WTC11 (cell line): Measurements from ENCODE around the gene LILRB2. TPM values are rescaled to one million over a fixed set of nuclear protein-coding genes. Genes with fewer than 3 reads are reported as not detected.

ENCODE experiments used
- ATAC-seq: fragments of 200-7000 bp; cut with Tn5 transposase; 2 replicates; pipeline ENCODE4 v1.10.0; 2021; ENCODE audit warnings: mild to moderate bottlenecking, moderate library complexity
- CTCF ChIA-PET: fragments of 300-600 bp; sonication (Branson Sonifier 250); formaldehyde crosslinking; loops from one replicate; lab custom pipeline; 2021; ENCODE audit warnings: antibody characterized with exemption; lab: Charles Lee
- POLR2A ChIA-PET: fragments of 350-600 bp; sonication (Branson Sonifier 250); formaldehyde crosslinking; loops from one replicate; lab custom pipeline; 2021; ENCODE audit warnings: antibody characterized with exemption; lab: Charles Lee
- DNase-seq: peaks from one replicate; pipeline ENCODE4 v3.0.0; 2021; ENCODE audit warnings: low spot score
- H3K27ac Mint-ChIP-seq: 2 replicates; pipeline ENCODE4 v1.8.0; 2021; ENCODE audit warnings: mixed read lengths
- H3K27me3 Mint-ChIP-seq: 2 replicates; pipeline ENCODE4 v1.8.0; 2021; ENCODE audit warnings: low read depth, mild to moderate bottlenecking, moderate library complexity, mixed read lengths
- H3K36me3 Mint-ChIP-seq: 2 replicates; pipeline ENCODE4 v1.8.0; 2021; ENCODE audit warnings: mixed read lengths
- H3K4me1 Mint-ChIP-seq: 2 replicates; pipeline ENCODE4 v1.8.0; 2022; ENCODE audit warnings: mixed read lengths
- H3K4me3 Mint-ChIP-seq: 2 replicates; pipeline ENCODE4 v1.8.0; 2021; ENCODE audit warnings: mild to moderate bottlenecking, moderate library complexity, mixed read lengths
- H3K9me3 Mint-ChIP-seq: 2 replicates; pipeline ENCODE4 v1.8.0; 2021; ENCODE audit warnings: mixed read lengths
- ATF1 ChIP-seq: sonication (generic); formaldehyde crosslinking; IDR thresholded peaks from 2 replicates; pipeline ENCODE4 v1.8.1; 2023; ENCODE audit warnings: mild to moderate bottlenecking, moderate library complexity, missing genetic modification reagents
- EMX1 ChIP-seq: fragments of 250-450 bp; sonication (Bioruptor Pico); IDR thresholded peaks from 2 replicates; pipeline ENCODE4 v1.8.0; 2021; ENCODE audit warnings: mild to moderate bottlenecking
- FOXP1 ChIP-seq: sonication (generic); formaldehyde crosslinking; IDR thresholded peaks from 2 replicates; pipeline ENCODE4 v1.8.0; 2022; ENCODE audit warnings: missing genetic modification reagents, mild to moderate bottlenecking, moderate library complexity, borderline replicate concordance
- GRHL2 ChIP-seq: fragments of 250-450 bp; sonication (Bioruptor Pico); IDR thresholded peaks from 2 replicates; pipeline ENCODE4 v1.8.0; 2022; ENCODE audit warnings: mild to moderate bottlenecking, moderate library complexity; ENCODE audit not compliant: insufficient replicate concordance, severe bottlenecking
- GTF2I ChIP-seq: fragments of 250-450 bp; sonication (Bioruptor Pico); conservative IDR thresholded peaks from 2 replicates; pipeline ENCODE4 v1.4.0; 2021; ENCODE audit warnings: mild to moderate bottlenecking
- JUN ChIP-seq: sonication (generic); formaldehyde crosslinking; IDR thresholded peaks from 2 replicates; pipeline ENCODE4 v1.8.0; 2023; ENCODE audit warnings: mild to moderate bottlenecking, missing genetic modification reagents
- NR3C1 ChIP-seq: sonication (generic); formaldehyde crosslinking; conservative IDR thresholded peaks from 2 replicates; pipeline ENCODE4 v1.8.1; 2023; ENCODE audit warnings: low read depth, mild to moderate bottlenecking, missing genetic modification reagents
- OVOL2 ChIP-seq: fragments of 250-450 bp; sonication (Bioruptor Pico); IDR thresholded peaks from 2 replicates; pipeline ENCODE4 v1.9.0; 2021; ENCODE audit warnings: mild to moderate bottlenecking, borderline replicate concordance
- PRRX2 ChIP-seq: fragments of 250-450 bp; sonication (Bioruptor Pico); IDR thresholded peaks from 2 replicates; pipeline ENCODE4 v1.8.0; 2021; ENCODE audit warnings: mild to moderate bottlenecking
- TCF7 ChIP-seq: sonication (generic); formaldehyde crosslinking; IDR thresholded peaks from 2 replicates; pipeline ENCODE4 v1.8.0; 2022; ENCODE audit warnings: mild to moderate bottlenecking, low read depth, missing genetic modification reagents, moderate library complexity
- TEAD1 ChIP-seq: sonication (generic); formaldehyde crosslinking; IDR thresholded peaks from 2 replicates; pipeline ENCODE4 v1.8.0; 2022; ENCODE audit warnings: mild to moderate bottlenecking, missing genetic modification reagents
- ZBTB21 ChIP-seq: sonication (generic); formaldehyde crosslinking; IDR thresholded peaks from 2 replicates; pipeline ENCODE4 v1.8.1; 2023; ENCODE audit warnings: mild to moderate bottlenecking, missing genetic modification reagents, borderline replicate concordance
- ZNF121 ChIP-seq: sonication (generic); formaldehyde crosslinking; IDR thresholded peaks from 2 replicates; pipeline ENCODE4 v1.8.0; 2023; ENCODE audit warnings: missing genetic modification reagents
- ZNF416 ChIP-seq: fragments of 250-450 bp; sonication (Bioruptor Pico); IDR thresholded peaks from 2 replicates; pipeline ENCODE4 v1.9.0; 2021; ENCODE audit warnings: mild to moderate bottlenecking, inconsistent platforms
- total RNA-seq: library from RNA; stranded (reverse); gene quantifications from 3 replicates; pipeline ENCODE4 v1.2.3, GENCODE V29; 2021
- TF ChIP-seq, protein P1 (sequence below): fragments of 250-450 bp; sonication (Bioruptor Pico); IDR thresholded peaks from 2 replicates; pipeline ENCODE4 v1.8.0; 2021; ENCODE audit warnings: mild to moderate bottlenecking
- TF ChIP-seq, protein P2 (sequence below): sonication (generic); formaldehyde crosslinking; IDR thresholded peaks from 2 replicates; pipeline ENCODE4 v1.8.1; 2023; ENCODE audit warnings: mild to moderate bottlenecking, missing genetic modification reagents, borderline replicate concordance
- TF ChIP-seq, protein P3 (sequence below): sonication (generic); formaldehyde crosslinking; IDR thresholded peaks from 2 replicates; pipeline ENCODE4 v1.8.1; 2023; ENCODE audit warnings: mild to moderate bottlenecking, missing genetic modification reagents
- TF ChIP-seq, protein P4 (sequence below): sonication (generic); formaldehyde crosslinking; IDR thresholded peaks from 2 replicates; pipeline ENCODE4 v1.8.1; 2022; ENCODE audit warnings: mild to moderate bottlenecking, missing genetic modification reagents, moderate library complexity, borderline replicate concordance

The LILRB2 gene
- total RNA-seq, 1 experiment from 2014 or later: not detected

DNA sequence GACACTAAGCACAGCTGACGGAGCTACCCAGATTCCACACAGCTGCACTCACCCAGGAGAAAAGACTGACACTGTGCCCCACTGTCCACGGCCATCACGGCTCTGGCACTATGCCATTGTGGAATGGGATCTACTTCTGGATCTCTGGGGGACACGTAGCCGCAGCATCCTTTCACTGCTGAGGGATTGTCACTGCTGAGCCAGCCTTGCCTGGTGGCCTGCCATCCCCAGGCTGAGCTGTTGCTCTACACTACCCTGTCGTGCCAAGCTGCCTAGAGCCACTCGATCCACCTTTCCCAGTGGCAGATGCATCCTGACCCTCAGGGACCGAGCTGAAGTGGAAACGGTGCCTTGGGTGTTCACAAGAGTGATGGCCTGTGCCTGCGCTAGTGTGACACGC lies 18.8 kb downstream of the LILRB2 start:
- H3K36me3 Mint-ChIP-seq: no peaks in the 10 kb centered on the region
- ChIA-PET POLR2A (no interaction called here), CTCF (no interaction called here)
- H3K4me3 Mint-ChIP-seq: no peak overlapping the region
- no peaks in the 10 kb centered on the region for H3K9me3 Mint-ChIP-seq
- no peak overlapping the region for H3K27ac Mint-ChIP-seq
- H3K27me3 Mint-ChIP-seq: peaks cover 25% of the 10 kb centered on the region
- DNase-seq (no peak), ATAC-seq (no peak)
- TF ChIP-seq JUN (CRISPR knock-in tag) (no peak), OVOL2 (CRISPR knock-in tag) (no peak), EMX1 (no peak), ZBTB21 (no peak), ZNF416 (no peak), PRRX2 (no peak), GRHL2 (no peak), ZNF121 (no peak), FOXP1 (CRISPR knock-in tag) (no peak), NR3C1 (no peak), TCF7 (no peak), GTF2I (CRISPR knock-in tag) (no peak), TEAD1 (CRISPR knock-in tag) (no peak)
- TF ChIP-seq, protein P1, sequence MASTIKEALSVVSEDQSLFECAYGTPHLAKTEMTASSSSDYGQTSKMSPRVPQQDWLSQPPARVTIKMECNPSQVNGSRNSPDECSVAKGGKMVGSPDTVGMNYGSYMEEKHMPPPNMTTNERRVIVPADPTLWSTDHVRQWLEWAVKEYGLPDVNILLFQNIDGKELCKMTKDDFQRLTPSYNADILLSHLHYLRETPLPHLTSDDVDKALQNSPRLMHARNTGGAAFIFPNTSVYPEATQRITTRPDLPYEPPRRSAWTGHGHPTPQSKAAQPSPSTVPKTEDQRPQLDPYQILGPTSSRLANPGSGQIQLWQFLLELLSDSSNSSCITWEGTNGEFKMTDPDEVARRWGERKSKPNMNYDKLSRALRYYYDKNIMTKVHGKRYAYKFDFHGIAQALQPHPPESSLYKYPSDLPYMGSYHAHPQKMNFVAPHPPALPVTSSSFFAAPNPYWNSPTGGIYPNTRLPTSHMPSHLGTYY: no peak
- TF ChIP-seq, protein P2, sequence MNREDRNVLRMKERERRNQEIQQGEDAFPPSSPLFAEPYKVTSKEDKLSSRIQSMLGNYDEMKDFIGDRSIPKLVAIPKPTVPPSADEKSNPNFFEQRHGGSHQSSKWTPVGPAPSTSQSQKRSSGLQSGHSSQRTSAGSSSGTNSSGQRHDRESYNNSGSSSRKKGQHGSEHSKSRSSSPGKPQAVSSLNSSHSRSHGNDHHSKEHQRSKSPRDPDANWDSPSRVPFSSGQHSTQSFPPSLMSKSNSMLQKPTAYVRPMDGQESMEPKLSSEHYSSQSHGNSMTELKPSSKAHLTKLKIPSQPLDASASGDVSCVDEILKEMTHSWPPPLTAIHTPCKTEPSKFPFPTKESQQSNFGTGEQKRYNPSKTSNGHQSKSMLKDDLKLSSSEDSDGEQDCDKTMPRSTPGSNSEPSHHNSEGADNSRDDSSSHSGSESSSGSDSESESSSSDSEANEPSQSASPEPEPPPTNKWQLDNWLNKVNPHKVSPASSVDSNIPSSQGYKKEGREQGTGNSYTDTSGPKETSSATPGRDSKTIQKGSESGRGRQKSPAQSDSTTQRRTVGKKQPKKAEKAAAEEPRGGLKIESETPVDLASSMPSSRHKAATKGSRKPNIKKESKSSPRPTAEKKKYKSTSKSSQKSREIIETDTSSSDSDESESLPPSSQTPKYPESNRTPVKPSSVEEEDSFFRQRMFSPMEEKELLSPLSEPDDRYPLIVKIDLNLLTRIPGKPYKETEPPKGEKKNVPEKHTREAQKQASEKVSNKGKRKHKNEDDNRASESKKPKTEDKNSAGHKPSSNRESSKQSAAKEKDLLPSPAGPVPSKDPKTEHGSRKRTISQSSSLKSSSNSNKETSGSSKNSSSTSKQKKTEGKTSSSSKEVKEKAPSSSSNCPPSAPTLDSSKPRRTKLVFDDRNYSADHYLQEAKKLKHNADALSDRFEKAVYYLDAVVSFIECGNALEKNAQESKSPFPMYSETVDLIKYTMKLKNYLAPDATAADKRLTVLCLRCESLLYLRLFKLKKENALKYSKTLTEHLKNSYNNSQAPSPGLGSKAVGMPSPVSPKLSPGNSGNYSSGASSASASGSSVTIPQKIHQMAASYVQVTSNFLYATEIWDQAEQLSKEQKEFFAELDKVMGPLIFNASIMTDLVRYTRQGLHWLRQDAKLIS (CRISPR knock-in tag): no peak
- TF ChIP-seq, protein P3, sequence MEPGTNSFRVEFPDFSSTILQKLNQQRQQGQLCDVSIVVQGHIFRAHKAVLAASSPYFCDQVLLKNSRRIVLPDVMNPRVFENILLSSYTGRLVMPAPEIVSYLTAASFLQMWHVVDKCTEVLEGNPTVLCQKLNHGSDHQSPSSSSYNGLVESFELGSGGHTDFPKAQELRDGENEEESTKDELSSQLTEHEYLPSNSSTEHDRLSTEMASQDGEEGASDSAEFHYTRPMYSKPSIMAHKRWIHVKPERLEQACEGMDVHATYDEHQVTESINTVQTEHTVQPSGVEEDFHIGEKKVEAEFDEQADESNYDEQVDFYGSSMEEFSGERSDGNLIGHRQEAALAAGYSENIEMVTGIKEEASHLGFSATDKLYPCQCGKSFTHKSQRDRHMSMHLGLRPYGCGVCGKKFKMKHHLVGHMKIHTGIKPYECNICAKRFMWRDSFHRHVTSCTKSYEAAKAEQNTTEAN (CRISPR knock-in tag): no peak
- TF ChIP-seq, protein P4, sequence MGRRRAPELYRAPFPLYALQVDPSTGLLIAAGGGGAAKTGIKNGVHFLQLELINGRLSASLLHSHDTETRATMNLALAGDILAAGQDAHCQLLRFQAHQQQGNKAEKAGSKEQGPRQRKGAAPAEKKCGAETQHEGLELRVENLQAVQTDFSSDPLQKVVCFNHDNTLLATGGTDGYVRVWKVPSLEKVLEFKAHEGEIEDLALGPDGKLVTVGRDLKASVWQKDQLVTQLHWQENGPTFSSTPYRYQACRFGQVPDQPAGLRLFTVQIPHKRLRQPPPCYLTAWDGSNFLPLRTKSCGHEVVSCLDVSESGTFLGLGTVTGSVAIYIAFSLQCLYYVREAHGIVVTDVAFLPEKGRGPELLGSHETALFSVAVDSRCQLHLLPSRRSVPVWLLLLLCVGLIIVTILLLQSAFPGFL (CRISPR knock-in tag): no peak
- TF ChIP-seq, all 79 proteins: peak for 0
- H3K4me1 Mint-ChIP-seq: peaks cover 3% of the 10 kb centered on the region; the same call in 1 of the 2 replicates

DNA sequence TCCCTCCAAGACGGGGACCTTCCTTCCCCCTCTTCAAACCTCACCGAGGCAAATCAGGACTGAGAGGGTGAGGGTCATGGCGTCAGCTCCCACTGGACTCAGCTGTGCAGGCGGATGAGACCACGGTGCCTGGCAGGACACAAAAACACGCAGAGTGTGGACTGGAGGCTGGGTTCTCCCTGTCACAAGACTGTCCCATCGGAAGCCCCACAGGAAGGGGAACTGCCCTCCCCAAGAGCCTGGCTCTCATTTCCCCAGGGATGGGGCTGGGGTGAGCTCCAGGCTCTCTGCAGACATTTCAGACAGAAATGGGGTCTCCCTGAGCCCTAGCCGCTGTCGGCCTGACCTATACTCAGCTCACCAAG lies 23.8 kb downstream of the LILRB2 start, which contains the start of gene LILRB5:
TSS of gene LILRB5 (minus strand) at position 158 of the 365 bp plus-strand sequence. CDS start at position 78, 80 bp downstream.
- POLR2A ChIA-PET: no interaction called here
- Mint-ChIP-seq H3K4me1 (peaks cover 3% of the 10 kb centered on the region; the same call in 1 of the 2 replicates), H3K4me3 (no peak within 1 kb of the TSS), H3K27ac (no peak within 1 kb of the TSS)
- CTCF ChIA-PET: interaction anchor here (1.0 to 2.8 kb wide), 2 partner anchors 9 to 68 kb away, joined by 3 to 34 read pairs; no protein-coding TSS in a partner anchor
- no peak for ATAC-seq
- TF ChIP-seq ATF1 (CRISPR knock-in tag) (no peak), TEAD1 (CRISPR knock-in tag) (no peak), OVOL2 (CRISPR knock-in tag) (no peak), PRRX2 (no peak)
- TF ChIP-seq, protein P3 (CRISPR knock-in tag): no peak
- TF ChIP-seq, all 79 proteins: peak for 0
- no peaks in the 10 kb centered on the region for H3K36me3 Mint-ChIP-seq
- peaks cover 15% of the 10 kb centered on the region for H3K27me3 Mint-ChIP-seq
- H3K9me3 Mint-ChIP-seq: no peaks in the 10 kb centered on the region
- no peak for DNase-seq
